Astrocyte of the cerebellum (primary cell): ENCODE results near the gene CERS6.

Source experiments
- DNase-seq: peaks from one replicate; pipeline ENCODE4 v3.0.0-alpha.2; 2011; ENCODE audit warnings: low read depth
- H3K4me3 ChIP-seq: 2 replicates; pipeline ENCODE4 v1.5.1; 2011; ENCODE audit warnings: mild to moderate bottlenecking, low read depth, low read length, moderate library complexity
- CTCF ChIP-seq: IDR thresholded peaks from 2 replicates; pipeline ENCODE4 v1.5.1; 2012; ENCODE audit warnings: low read length, low read depth, moderate library complexity, mild to moderate bottlenecking; ENCODE audit errors: missing control alignments
- in situ Hi-C: cut with HindIII; loops from 2 replicates; pipeline ENCODE4 v1.10.0; 2017; ENCODE audit warnings: low sequenced_read_pairs

Gene CERS6

GRCh38 chr2:168573128-168573903 lies 117.2 kb downstream of the CERS6 start:
- DNase-seq = no peak
- in situ Hi-C loops = loop anchor here (10.0 kb wide), 1 partner anchor 51 kb away; no protein-coding TSS in a partner anchor
- no peak overlapping the region for H3K4me3 ChIP-seq
- TF ChIP-seq CTCF = no peak

GRCh38 chr2:168574856-168575630 lies 119.0 kb downstream of the CERS6 start:
- no peak for TF ChIP-seq CTCF
- H3K4me3 ChIP-seq = no peak overlapping the region
- DNase-seq = no peak
- in situ Hi-C loops = loop anchor here (10.0 kb wide), 1 partner anchor 50 kb away; no protein-coding TSS in a partner anchor

- no peak for TF ChIP-seq CTCF
- in situ Hi-C loops = loop anchor here (10.0 kb wide), 1 partner anchor 47 kb away; no protein-coding TSS in a partner anchor
- DNase-seq = no peak
- no peak overlapping the region for H3K4me3 ChIP-seq
Observed at GRCh38 chr2:168577885-168578284, 121.8 kb downstream of the CERS6 start.

GRCh38 chr2:168583064-168583709 lies 127.1 kb downstream of the CERS6 start:
- in situ Hi-C loops = no loop called here
- no peak for DNase-seq
- H3K4me3 ChIP-seq = no peak overlapping the region
- no peak for TF ChIP-seq CTCF

- in situ Hi-C loops = no loop called here
Observed at GRCh38 chr2:168583710-168584521, 127.8 kb downstream of the CERS6 start.

More at GRCh38 chr2:168583710-168584521, 127.8 kb downstream of the CERS6 start:
- no peak for TF ChIP-seq CTCF
- DNase-seq = no peak
- no peak overlapping the region for H3K4me3 ChIP-seq
